ENCODE measurements around the gene HS3ST5.
"Not testable (repeated sequence)": the region's sequence is repeated elsewhere in the genome, so short reads cannot be mapped to it uniquely, and the experiment has no call there.

The HS3ST5 gene

GRCh38 chr6:114081730-114082129 is 261.1 kb downstream of the HS3ST5 start:
- TF ChIP-seq CTCF (IDR thresholded peaks at IDR 0.05) (no peak), ZFX (IDR thresholded peaks at IDR 0.05; ENCODE audit: borderline replicate concordance) (no peak)
- no peak overlapping the region for H3K27ac ChIP-seq

GRCh38 chr6:114080891-114081510 is 261.8 kb downstream of the HS3ST5 start:
- no peak overlapping the region for H3K27ac ChIP-seq
- TF ChIP-seq ZFX (IDR thresholded peaks at IDR 0.05; ENCODE audit: borderline replicate concordance) (no peak), CTCF (IDR thresholded peaks at IDR 0.05) (no peak)

- H3K27ac ChIP-seq: not testable (repeated sequence)
Observed at GRCh38 chr6:114080410-114080809, 262.4 kb downstream of the HS3ST5 start.

- no peak overlapping the region for H3K27ac ChIP-seq
- TF ChIP-seq CTCF (IDR thresholded peaks at IDR 0.05) (no peak), ZFX (IDR thresholded peaks at IDR 0.05; ENCODE audit: borderline replicate concordance) (no peak)
Observed at GRCh38 chr6:114075777-114076176, 267.0 kb downstream of the HS3ST5 start.

- TF ChIP-seq CTCF (IDR thresholded peaks at IDR 0.05) (no peak), ZFX (IDR thresholded peaks at IDR 0.05; ENCODE audit: borderline replicate concordance) (no peak)
- no peak overlapping the region for H3K27ac ChIP-seq
Observed at GRCh38 chr6:114075300-114075699, 267.5 kb downstream of the HS3ST5 start.

- H3K27ac ChIP-seq: no peak overlapping the region
- TF ChIP-seq ZFX (IDR thresholded peaks at IDR 0.05; ENCODE audit: borderline replicate concordance) (no peak), CTCF (IDR thresholded peaks at IDR 0.05) (no peak)
Observed at GRCh38 chr6:114068771-114069170, 274.1 kb downstream of the HS3ST5 start.

GRCh38 chr6:114068116-114068515 is 274.7 kb downstream of the HS3ST5 start:
- no peak overlapping the region for H3K27ac ChIP-seq
- TF ChIP-seq CTCF (IDR thresholded peaks at IDR 0.05): no peak
- no peak for TF ChIP-seq ZFX (IDR thresholded peaks at IDR 0.05; ENCODE audit: borderline replicate concordance)

- no peak overlapping the region for H3K27ac ChIP-seq
- no peak for TF ChIP-seq ZFX (IDR thresholded peaks at IDR 0.05; ENCODE audit: borderline replicate concordance)
- no peak for TF ChIP-seq CTCF (IDR thresholded peaks at IDR 0.05)
Observed at GRCh38 chr6:114064862-114065261, 278.0 kb downstream of the HS3ST5 start.
